Measurements from ENCODE around the gene ERMAP.

ERMAP gene

GRCh38 chr1:42876009-42876408, 59.1 kb downstream of the ERMAP start:
- Mint-ChIP-seq H3K27ac (no peak overlapping the region), H3K9me3 (peaks cover 7% of the 10 kb centered on the region), H3K36me3 (ENCODE audit: low read depth) (no peaks in the 10 kb centered on the region), H3K4me3 (no peak overlapping the region), H3K4me1 (no peaks in the 10 kb centered on the region), H3K27me3 (ENCODE audit: low read depth) (peaks cover 4% of the 10 kb centered on the region)
- no peak for TF ChIP-seq CTCF (IDR thresholded peaks at IDR 0.05; ENCODE audit: unreplicated experiment in 3 of 3)

GRCh38 chr1:42877380-42877779, 60.5 kb downstream of the ERMAP start:
- Mint-ChIP-seq H3K4me3 (no peak overlapping the region), H3K27ac (no peak overlapping the region), H3K4me1 (no peaks in the 10 kb centered on the region), H3K27me3 (ENCODE audit: low read depth) (peaks cover 4% of the 10 kb centered on the region), H3K9me3 (peaks cover 3% of the 10 kb centered on the region), H3K36me3 (ENCODE audit: low read depth) (no peaks in the 10 kb centered on the region)
- TF ChIP-seq CTCF (IDR thresholded peaks at IDR 0.05; ENCODE audit: unreplicated experiment in 3 of 3), result no peak

- H3K4me1 Mint-ChIP-seq, result no peaks in the 10 kb centered on the region
- H3K36me3 Mint-ChIP-seq (ENCODE audit: low read depth), result no peaks in the 10 kb centered on the region
- H3K27ac Mint-ChIP-seq, result no peak overlapping the region
- no peaks in the 10 kb centered on the region for H3K9me3 Mint-ChIP-seq
- no peak overlapping the region for H3K4me3 Mint-ChIP-seq
- peaks cover 4% of the 10 kb centered on the region for H3K27me3 Mint-ChIP-seq (ENCODE audit: low read depth)
- no peak for TF ChIP-seq CTCF (IDR thresholded peaks at IDR 0.05; ENCODE audit: unreplicated experiment in 3 of 3)
Observed at GRCh38 chr1:42880384-42880783, 63.5 kb downstream of the ERMAP start.

- no peak for TF ChIP-seq CTCF (IDR thresholded peaks at IDR 0.05; ENCODE audit: unreplicated experiment in 3 of 3)
Observed at GRCh38 chr1:42886046-42886739, 69.3 kb downstream of the ERMAP start.

GRCh38 chr1:42886800-42887199, 69.9 kb downstream of the ERMAP start:
- Mint-ChIP-seq H3K27ac (no peak overlapping the region), H3K27me3 (ENCODE audit: low read depth) (peaks cover 3% of the 10 kb centered on the region), H3K36me3 (ENCODE audit: low read depth) (no peaks in the 10 kb centered on the region), H3K9me3 (no peaks in the 10 kb centered on the region), H3K4me3 (no peak overlapping the region), H3K4me1 (no peaks in the 10 kb centered on the region)
- no peak for TF ChIP-seq CTCF (IDR thresholded peaks at IDR 0.05; ENCODE audit: unreplicated experiment in 3 of 3)

More at GRCh38 chr1:42886046-42886739, 69.3 kb downstream of the ERMAP start:
- no peak overlapping the region for H3K27ac Mint-ChIP-seq
- H3K36me3 Mint-ChIP-seq (ENCODE audit: low read depth), result no peaks in the 10 kb centered on the region
- no peak overlapping the region for H3K4me3 Mint-ChIP-seq
- no peaks in the 10 kb centered on the region for H3K4me1 Mint-ChIP-seq
- peaks cover 3% of the 10 kb centered on the region for H3K27me3 Mint-ChIP-seq (ENCODE audit: low read depth)
- H3K9me3 Mint-ChIP-seq, result no peaks in the 10 kb centered on the region

GRCh38 chr1:42887366-42887765, 70.4 kb downstream of the ERMAP start:
- Mint-ChIP-seq H3K27me3 (ENCODE audit: low read depth) (peaks cover 3% of the 10 kb centered on the region), H3K4me3 (no peak overlapping the region), H3K36me3 (ENCODE audit: low read depth) (no peaks in the 10 kb centered on the region), H3K27ac (no peak overlapping the region), H3K4me1 (no peaks in the 10 kb centered on the region), H3K9me3 (no peaks in the 10 kb centered on the region)
- TF ChIP-seq CTCF (IDR thresholded peaks at IDR 0.05; ENCODE audit: unreplicated experiment in 3 of 3), result no peak
